Activated CD4-positive, alpha-beta T cell treated with anti-CD3 and anti-CD28 coated beads, Interleukin-2, Interleukin-6, amounts not matched to agents 100 ng/mL and 50 ng/mL, durations not matched to agents 16 hours and 8 hours (primary cell): ENCODE measurements around the gene CBX1.
"Not testable (repeated sequence)": the region's sequence is repeated elsewhere in the genome, so short reads cannot be mapped to it uniquely, and the experiment has no call there.

ENCODE experiments used
- DNase-seq: peaks from one replicate; pipeline ENCODE4 v3.0.0-alpha.2; 2020

Gene CBX1

DNA sequence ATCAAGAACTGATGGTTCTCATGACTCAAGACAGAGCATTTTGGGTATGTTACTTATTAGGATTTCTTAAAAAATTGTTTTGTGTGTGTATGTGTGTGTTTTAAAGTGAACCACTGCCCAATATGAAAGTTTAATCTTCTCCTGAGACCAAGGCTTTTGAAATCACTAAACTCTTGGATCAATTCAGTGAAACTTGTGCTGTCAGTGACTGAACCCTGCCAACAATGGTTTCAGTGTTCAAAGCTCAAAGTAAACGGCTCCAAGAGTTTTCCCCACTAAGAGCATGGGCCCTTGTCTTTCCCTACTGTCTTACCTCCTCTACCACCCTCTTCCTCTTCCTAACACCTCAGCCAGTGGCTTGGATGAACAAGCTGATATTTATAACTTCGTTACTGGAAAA, 31.1 kb downstream of the CBX1 start:
- DNase-seq: no peak

DNA sequence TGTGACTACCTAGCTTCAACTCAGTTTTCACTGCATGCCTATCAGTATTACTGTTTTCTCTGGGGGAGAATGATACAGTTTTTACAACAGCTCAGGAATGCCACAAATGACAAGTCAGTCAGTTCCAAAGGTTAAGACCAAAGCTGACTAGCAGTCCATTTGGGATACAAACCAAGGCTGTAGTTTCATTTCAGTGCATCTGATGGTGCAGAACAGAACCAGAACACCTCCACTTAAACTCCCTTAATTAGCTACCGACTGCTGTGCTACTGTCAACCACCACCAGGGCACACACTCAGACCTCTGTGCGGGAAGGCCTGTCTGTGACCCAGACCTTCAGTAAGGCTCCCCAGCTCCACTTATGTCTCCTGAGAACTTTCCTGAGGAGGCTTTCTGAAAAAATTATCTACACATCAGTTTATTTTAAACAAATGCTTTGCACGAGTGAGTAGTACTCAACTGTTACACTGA, 32.8 kb downstream of the CBX1 start:
- no peak for DNase-seq

DNA sequence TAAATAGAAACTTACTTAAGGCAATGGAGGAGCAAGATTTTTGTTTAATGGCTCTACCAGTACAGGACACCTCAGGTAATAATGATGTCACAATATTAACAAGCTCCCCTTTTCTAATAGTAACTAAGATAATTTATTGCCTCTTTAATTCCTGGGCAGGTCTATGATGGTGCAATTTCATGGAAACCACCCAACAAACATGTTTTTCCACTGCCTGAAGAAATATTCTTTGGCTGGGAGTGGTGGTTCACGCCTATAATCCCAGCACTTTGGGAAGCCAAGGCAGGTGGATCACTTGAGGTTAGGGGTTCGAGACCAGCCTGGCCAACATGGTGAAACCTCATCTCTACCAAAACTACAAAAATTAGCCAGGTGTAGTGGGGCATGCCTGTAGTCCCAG, 33.5 kb downstream of the CBX1 start:
- DNase-seq: not testable (repeated sequence)

DNA sequence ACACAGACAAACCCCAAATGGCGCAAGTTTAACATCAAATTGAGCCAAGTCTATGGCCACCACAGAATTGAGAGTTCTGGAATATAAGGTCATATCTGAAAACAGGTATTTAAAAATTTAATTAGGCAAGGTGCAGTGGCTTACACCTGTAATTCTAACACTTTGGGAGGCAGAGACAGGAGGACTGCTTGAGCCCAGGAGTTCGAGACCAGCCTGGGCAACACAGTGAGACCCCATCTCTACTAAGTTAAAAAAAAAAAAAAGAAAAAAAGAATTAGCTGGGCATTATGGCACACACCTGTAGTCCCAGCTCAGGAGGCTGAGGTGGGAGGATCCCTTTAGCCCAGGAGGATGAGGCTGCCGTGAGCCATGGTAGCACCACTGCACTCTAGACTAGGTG, 34.0 kb downstream of the CBX1 start:
- no peak for DNase-seq

DNA sequence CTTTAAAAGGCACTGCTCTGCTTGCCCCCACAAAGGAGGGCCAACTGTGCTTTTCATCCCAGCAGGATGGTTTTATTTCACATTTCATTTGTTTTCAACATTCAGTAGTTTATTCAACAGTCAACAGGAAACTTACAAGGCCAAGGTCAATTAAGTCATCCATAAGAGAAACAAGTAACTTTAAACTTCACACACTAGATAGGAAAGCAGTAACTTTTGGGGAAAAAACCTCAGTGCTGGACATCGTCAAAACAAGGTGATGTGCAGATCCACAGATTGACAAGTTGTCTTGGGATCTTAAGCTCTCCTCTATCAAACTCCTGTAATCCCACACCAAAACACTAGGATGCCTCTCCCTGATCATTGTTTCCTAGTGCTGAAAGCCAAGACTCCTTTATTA, 34.6 kb downstream of the CBX1 start:
- no peak for DNase-seq

DNA sequence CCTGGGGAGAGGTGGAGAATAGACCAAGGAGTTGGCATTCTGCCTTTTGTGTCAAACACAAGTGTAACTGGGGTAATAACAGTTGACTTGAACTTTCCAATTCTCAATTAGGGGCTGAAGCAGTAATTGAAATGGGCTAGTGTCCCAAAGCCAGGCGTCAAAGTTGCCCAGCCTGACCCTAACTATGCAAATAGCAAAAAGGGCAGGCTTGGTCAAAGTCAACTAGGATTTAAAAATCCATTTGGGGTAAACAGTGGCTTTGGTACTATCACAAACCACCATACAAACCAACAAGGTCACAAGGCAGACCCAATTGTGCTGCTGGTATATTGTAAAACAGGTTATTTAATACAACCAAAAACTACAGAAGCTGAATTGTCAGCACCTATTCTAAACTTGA, 35.1 kb downstream of the CBX1 start:
- DNase-seq: no peak

DNA sequence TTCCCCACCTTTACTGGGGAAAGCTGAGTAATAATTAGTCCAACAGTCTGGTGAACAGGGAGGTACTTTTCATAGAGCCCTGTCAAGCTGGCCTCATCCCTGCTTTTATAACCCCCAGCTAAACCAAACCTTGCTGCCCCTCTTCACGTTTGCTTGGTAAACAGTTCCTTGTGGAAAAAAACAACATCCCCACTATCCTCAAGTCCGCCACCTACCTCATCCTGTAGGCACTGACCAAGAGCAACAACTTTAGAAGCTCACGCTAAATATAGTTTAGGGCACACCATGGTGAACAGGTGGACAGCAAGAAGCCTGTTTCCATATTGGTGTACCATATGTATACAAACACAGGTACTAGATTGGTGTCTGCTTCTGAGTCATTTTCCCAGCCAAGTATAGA, 36.6 kb downstream of the CBX1 start:
- no peak for DNase-seq

DNA sequence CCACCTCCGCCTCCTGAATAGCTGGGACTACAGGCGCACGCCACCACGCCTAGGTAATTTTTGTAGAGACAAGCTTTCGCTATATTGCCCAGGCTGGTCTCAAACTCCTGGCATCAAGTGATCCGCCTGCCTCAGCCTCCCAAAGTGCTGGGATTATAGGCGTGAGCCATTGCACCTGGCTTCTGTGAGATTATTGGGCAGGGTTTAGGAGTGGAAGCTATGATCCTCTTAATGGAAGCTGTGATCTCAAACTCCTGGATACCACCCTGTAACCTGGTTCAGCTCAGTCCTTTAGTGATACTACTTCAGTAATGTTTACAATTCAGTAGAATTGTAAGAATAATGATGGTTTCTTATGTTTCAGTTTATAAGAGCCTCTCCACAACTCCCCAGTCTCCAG, 39.0 kb downstream of the CBX1 start:
- no peak for DNase-seq

DNA sequence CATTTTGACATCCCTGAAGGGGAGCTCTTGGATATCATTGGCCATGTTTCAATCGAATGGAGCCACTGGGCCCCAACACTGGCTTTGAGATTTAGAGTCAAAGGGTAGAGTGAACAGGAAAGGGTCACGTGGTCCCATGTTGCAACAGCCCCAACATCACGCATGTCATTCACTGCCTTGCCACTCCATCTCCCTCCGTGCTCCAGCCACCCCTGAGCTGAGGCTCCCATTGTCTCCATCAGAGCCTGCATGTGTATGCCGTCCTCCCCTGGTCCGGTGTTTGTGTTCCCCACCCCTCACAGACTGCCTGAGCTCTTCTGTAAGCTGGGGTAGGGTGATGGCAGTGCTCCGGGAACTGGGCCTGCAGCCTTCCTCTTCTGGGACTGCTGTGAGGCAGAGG, 41.0 kb downstream of the CBX1 start:
- no peak for DNase-seq

DNA sequence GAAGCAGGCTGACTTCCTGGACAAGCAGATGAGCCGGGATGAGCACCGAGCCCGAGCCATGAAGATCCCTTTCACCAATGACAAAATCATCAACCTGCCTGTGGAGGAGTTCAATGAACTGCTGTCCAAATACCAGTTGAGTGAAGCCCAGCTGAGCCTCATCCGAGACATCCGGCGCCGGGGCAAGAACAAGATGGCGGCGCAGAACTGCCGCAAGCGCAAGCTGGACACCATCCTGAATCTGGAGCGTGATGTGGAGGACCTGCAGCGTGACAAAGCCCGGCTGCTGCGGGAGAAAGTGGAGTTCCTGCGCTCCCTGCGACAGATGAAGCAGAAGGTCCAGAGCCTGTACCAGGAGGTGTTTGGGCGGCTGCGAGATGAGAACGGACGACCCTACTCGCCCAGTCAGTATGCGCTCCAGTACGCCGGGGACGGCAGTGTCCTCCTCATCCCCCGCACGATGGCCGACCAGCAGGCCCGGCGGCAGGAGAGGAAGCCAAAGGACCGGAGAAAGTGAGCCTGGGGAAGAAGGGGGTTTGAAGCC, 42.1 kb downstream of the CBX1 start:
- DNase-seq: no peak

DNA sequence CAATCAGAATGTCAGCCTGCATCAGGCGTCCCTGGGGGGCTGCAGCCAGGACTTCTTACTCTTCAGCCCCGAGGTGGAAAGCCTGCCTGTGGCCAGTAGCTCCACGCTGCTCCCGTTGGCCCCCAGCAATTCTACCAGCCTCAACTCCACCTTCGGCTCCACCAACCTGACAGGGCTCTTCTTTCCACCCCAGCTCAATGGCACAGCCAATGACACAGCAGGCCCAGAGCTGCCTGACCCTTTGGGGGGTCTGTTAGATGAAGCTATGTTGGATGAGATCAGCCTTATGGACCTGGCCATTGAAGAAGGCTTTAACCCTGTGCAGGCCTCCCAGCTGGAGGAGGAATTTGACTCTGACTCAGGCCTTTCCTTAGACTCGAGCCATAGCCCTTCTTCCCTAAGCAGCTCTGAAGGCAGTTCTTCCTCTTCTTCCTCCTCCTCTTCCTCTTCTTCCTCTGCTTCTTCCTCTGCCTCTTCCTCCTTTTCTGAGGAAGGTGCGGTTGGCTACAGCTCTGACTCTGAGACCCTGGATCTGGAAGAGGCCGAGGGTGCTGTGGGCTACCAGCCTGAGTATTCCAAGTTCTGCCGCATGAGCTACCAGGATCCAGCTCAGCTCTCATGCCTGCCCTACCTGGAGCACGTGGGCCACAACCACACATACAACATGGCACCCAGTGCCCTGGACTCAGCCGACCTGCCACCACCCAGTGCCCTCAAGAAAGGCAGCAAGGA, 42.7 kb downstream of the CBX1 start:
- DNase-seq: no peak

DNA sequence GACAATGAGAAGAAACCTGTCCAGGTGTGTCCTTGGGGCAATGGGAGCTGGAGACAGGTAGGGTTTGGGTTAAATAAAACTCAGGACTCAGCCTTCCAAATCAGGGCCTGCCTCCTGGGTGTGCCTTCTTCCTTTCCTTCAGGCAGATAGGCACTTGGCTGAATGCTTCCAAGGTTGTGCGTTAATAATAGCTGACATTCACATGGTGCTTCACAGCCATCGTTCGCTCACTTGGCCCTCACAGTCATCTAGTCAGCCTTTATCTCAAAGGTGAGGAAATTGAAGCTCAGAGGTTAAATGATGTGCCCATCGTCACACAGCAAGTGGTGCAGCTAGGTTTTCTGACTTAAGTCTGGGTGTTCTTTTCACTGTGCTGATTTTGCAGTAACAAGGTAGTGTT, 43.7 kb downstream of the CBX1 start:
- no peak for DNase-seq

DNA sequence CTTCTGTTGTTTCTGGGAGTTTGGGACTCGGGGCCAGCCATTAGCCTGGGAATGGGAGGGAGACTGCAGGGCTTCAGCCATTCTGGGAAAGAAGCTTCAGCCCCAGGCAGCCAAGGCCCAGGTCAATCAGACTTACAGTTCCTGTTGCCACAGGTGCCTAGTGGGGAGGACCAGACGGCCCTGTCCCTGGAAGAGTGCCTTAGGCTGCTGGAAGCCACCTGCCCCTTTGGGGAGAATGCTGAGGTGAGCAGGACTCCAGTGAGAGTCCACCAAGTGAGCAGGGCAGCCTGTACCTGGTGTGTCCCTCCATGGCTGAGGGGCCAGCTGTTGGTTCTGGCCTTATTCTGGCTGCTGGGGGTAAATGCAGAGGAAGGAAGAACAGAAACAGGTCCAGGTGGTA, 44.4 kb downstream of the CBX1 start:
- no peak for DNase-seq

DNA sequence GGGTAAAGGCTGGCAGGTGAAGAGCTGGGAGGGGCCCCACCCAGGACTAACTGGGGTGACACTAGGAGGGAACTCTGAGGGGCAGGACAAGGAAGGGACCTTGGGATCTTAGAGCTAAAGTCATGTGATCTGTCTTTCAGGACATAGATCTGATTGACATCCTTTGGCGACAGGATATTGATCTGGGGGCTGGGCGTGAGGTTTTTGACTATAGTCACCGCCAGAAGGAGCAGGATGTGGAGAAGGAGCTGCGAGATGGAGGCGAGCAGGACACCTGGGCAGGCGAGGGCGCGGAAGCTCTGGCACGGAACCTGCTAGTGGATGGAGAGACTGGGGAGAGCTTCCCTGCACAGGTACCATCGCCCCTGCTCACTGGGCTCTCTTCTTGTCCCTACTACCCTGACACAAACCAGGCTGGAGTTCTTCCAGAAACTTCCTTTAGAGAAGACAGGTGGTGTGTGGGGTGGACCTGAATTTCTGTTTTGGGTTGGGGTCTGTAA, 45.0 kb downstream of the CBX1 start:
- no peak for DNase-seq

DNA sequence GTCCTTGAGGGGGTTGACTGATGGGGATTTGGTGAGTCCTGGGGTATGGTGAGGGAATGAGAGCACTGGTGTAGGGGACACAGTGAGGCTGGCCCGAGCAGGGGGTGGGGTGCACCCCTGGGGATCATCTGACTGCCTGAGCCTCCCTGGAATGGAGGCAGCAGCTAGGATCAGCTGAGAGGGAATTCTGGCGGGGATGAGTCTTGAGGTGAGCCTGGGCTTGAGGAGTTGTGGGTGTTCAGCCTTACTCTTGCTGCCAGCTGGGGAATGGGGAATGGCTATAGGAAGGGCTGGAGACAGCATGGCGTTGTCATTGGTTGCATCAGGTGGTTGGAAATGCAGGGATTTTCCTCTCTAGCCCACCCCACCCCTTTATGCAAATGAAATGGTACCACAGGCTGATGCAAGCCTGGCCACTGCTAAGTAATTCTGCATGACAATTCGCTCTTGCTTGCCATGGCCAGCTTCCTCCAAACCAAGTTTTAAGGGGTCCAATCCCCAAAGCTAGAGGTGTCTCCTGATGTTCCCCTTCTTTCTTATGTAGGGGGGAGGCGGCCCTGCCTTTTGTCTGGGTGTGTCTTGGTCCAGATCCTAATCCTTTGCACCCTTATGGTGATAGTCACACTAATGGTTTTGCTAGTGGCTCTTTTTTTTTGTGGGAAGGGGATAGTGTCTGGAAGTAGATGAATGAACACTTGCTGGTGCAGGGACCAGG, 45.6 kb downstream of the CBX1 start:
- peak; percentile 70 for DNase-seq

DNA sequence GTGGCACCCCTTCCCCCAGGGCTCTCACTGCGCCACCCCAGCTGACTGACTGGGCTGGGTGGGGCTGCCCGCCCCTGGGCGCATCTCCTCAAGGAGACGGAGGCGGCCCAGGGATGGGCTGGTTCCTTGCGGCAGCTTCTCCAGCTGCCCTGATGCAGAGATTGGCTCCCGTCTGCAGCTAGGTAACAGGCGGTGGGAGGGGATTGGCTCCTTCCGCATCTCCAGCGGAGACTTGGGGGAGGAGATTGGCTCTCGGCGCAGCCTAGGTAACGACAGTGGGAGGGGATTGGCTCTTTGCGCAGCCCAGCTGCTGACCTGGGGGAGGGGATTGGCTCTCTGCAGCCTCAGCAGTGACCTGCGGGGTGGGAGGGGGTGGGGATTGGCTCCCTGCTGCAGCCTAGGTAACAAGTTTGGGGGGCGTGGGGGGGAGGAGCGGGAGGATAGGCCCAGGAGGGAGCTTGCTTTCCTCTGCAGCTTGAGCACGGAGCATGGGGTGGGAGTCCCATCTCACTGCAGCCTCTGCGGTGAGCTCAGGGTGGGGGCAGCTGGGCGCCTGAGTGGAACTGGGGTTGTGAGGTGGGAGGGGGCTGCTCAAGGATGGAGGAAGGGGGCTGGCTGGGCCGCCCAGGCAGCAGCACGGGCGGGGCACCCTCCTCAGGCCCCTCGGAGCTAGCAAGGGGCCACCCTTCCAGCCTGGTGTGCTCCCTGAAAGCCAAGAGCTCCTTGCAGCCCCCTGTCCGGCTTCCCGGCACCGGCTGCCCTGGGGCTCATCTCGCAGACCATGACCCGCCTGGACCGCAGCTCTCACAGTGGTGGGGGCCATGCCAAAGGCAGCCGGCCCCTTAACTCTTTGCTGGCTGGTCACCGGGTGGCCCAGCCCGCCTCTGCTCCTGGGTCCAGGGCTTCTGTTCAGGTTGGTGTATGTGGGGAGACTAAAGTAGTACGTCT, 46.8 kb downstream of the CBX1 start:
- no peak for DNase-seq

DNA sequence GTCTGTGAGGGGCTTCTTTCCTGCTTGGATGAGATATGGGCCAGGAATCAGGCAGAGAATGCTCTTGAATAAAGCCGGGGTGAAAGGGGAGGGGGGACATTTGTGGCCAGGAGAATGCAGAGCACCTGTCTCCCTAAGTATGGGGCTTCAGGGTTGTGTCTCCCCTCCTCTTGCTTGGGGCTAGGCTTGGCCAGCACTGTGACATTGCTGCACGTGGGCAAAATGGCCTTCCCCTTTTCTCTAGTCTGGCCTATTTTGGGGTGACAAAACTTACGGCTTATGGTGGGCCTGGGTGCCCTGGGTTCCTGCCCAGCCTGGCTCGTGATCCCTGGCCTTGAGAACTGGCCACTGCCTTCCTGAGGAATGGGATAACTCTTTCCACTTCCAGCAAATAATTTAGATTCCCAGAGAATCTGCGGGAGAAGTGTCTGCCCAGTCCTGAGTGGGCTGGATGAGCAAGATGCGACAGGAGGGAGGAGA, 47.5 kb downstream of the CBX1 start:
- no peak for DNase-seq

DNA sequence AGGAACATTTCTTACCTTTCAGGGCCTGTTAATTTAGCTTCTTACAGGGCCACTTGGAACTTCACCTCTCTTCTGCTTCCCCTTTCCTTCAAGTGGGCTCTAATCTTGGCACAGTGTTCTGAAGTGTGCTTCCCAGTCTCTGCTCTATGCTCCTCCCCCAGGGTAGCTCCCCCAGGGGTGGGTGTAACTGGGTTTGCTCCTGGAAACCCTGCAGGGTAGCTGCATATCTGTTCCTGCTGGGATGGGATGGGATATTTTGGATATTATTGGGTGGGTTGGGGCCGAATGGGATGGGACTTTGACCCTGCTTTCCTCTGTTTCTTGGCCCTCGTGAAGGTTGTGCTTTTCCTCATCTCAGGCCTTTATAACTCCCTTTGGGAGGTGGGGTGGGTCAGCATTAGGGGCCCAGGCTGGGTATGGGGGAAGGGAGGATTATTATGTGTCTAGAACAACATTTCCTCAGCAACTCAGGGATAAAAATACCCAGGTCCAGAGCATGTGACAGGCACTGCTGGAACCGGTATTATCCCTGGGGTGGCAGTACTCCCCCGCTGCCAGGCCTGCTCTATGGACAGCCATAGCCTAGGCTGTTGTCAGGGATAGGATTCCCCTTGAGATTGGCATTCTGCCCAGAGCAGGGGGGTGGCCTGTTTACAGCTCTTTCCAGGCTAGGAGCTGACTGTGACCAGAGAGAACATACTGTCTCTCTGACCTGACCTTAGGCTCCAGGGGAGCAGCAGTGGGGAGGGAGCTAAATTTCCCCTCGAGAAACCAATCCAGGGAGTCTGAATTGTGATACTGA, 48.1 kb downstream of the CBX1 start:
- DNase-seq: no peak

DNA sequence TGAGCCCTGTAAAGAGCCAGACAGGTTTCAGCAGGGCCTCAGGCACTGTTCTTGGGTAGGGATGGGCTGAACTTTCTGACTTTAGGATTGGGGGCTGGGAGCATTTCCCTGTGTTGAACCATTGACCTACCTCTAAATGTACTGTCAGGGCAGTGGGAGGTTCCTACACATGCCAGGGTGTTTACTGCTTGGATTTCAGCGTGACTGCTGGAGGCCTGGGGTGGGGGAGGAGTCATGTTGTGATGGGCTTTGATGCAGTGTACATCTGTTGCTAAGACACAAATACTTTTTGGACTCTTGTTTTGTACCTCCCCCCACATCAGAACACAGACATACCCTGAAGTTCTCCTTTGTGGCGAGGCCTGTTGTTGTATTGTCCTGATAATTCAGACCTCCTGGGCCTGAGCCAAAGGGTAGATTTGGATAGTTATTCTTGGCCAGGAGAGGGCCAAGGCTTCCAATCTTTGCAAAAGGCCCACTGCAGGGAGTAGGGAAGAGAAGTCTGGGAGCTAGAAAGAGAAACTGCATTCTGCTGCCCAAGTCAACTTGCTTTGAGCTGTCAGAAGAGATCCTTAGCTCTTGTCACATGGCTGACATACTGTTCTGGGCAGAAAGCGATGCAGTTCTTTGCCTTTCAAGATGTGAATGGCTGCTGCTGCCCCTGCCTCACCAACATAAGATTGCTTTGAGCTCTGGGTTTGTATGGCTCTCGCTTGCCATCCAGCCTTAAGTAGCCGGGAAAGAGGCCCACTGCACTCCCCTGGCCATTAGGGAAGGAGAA, 49.4 kb downstream of the CBX1 start:
- DNase-seq: no peak

DNA sequence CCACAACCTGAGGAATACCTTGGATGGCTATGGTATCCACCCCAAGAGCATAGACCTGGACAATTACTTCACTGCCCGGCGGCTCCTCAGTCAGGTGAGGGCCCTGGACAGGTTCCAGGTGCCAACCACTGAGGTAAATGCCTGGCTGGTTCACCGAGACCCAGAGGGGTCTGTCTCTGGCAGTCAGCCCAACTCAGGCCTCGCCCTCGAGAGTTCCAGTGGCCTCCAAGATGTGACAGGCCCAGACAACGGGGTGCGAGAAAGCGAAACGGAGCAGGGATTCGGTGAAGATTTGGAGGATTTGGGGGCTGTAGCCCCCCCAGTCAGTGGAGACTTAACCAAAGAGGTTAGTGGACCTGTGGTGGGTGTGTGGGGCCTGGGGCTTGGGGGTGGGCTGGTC, 50.0 kb downstream of the CBX1 start:
- DNase-seq: no peak
